ENCODE results near the gene APOBEC2.

The APOBEC2 gene

DNA sequence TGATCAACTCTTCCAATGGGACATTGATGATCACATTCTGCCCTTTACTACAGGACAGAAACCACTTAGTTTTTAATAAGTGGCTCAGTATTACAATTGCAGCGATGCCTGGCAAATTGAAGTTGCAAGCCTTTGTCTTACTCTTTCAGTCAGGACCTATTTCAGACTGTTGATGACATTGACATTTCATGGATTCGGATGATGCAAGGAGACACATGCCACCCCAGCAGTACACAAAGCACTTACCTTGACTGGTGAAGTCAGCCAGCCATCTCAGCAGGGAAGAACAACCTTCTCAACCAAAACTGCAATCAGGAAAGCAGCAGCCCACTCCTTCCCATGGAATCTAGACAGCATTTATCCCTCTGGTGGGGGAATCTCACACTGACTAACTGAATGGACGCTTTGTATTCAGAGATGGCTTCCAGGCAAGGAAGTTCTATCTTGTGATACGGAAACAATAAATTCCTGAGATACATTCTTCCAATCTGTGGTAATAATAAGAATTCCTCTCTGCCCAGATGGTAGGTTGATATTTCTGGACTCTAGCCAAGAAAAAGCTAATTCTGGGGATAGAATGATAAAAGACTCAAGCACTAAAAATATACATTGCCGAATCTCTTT lies 44.6 kb downstream of the APOBEC2 start:
- Mint-ChIP-seq H3K27me3 (no peaks in the 10 kb centered on the region), H3K4me1 (ENCODE audit: low read depth) (peaks cover 3% of the 10 kb centered on the region), H3K4me3 (no peak overlapping the region), H3K27ac (no peak overlapping the region), H3K36me3 (ENCODE audit: low read depth) (peaks cover 86% of the 10 kb centered on the region), H3K9me3 (no peaks in the 10 kb centered on the region)
- intact Hi-C loops (cut with micrococcal nuclease), result no loop called here

DNA sequence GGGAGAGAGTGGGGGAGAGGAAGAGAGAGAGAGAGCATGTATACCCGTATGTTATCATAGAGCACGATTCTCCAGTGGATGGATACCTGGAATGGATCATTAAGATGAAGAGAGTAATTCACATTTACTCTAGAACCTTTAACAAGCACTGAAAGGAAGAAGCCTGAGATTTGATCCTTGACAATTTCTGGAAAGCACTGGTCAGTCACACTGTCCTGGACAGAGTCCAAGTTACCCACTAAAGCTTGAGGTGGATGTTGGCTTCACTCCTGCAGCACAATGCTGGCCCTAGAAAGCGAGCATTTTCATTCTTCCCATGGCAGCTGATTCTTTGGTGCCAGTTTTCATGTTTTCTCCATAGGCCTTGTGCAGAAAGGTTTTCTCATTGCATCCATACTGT lies 45.4 kb downstream of the APOBEC2 start:
- Mint-ChIP-seq H3K4me3 (no peak overlapping the region), H3K27me3 (no peaks in the 10 kb centered on the region), H3K9me3 (no peaks in the 10 kb centered on the region), H3K36me3 (ENCODE audit: low read depth) (peaks cover 79% of the 10 kb centered on the region), H3K27ac (no peak overlapping the region), H3K4me1 (ENCODE audit: low read depth) (peaks cover 3% of the 10 kb centered on the region)
- intact Hi-C loops (cut with micrococcal nuclease), result no loop called here

DNA sequence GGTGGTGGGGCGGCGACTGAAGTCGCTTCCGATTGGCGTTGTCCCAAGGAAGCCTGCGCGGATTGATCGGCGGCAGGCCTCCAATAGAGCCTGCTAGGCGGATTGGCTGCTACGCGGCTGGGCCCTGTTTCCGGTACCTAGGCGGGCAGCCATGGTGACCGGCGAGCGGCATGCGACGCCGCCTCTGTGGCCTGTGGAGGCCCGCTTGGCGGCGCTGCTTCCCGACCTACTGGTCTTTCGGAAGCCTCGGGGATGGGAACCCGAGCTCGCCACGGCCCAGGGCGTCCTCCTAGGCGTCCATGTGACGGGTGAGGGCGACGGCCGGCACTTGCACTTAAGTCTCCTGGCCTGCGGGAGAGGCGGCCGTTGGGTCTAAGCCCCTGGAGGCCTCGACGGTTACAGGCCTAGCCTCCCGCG lies 47.9 kb downstream of the APOBEC2 start:
- peak overlapping the region; percentile 64 for H3K4me3 Mint-ChIP-seq
- H3K4me1 Mint-ChIP-seq (ENCODE audit: low read depth), result peaks cover 3% of the 10 kb centered on the region
- no peaks in the 10 kb centered on the region for H3K27me3 Mint-ChIP-seq
- peaks cover 53% of the 10 kb centered on the region for H3K36me3 Mint-ChIP-seq (ENCODE audit: low read depth)
- intact Hi-C loops (cut with micrococcal nuclease), result no loop called here
- H3K27ac Mint-ChIP-seq, result peak overlapping the region; percentile 44
- no peaks in the 10 kb centered on the region for H3K9me3 Mint-ChIP-seq

DNA sequence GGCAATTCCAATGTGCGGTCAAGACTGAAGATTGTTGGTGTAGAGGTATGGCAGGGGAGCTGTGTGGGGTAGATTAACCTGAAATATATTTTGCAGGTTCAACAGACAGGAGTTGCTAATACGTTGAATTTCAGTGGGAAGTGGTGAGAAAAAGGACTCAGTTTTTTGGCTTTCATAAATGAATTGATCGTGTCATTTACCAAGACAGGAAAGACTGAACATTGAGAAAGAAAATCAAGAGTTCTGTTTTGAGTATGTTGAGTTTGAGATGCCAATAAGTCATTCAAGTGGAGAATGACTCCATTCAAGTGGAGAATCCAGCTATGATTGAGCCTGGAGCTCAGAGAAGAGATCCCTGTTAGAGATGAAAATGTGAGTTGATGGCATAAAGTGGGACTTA lies 50.8 kb downstream of the APOBEC2 start:
- H3K4me1 Mint-ChIP-seq (ENCODE audit: low read depth), result peaks cover 3% of the 10 kb centered on the region
- no peak overlapping the region for H3K27ac Mint-ChIP-seq
- peaks cover 24% of the 10 kb centered on the region for H3K36me3 Mint-ChIP-seq (ENCODE audit: low read depth)
- H3K9me3 Mint-ChIP-seq, result no peaks in the 10 kb centered on the region
- intact Hi-C loops (cut with micrococcal nuclease), result no loop called here
- H3K4me3 Mint-ChIP-seq, result no peak overlapping the region
- H3K27me3 Mint-ChIP-seq, result no peaks in the 10 kb centered on the region

DNA sequence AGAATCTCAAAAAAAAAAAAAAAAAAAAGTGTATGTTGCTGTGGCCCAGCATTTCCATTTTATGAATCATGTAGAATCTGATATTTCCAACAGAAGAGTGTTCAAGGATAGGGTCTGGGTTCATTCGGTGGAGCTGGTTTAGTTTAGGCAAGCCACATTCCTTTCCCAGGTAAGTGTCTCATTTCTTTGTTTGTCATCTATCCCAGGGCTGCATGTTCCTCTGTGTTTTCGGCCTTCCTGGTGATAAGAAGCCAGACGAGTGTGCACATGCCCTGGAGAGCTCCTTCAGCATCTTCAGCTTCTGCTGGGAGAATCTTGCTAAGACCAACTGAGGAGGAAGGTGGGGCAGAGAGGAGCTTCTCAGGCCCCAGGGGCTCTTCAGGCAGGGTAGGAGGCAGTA lies 58.0 kb downstream of the APOBEC2 start:
- Mint-ChIP-seq H3K36me3 (ENCODE audit: low read depth) (no peaks in the 10 kb centered on the region), H3K4me3 (no peak overlapping the region), H3K4me1 (ENCODE audit: low read depth) (no peaks in the 10 kb centered on the region), H3K9me3 (no peaks in the 10 kb centered on the region), H3K27ac (no peak overlapping the region), H3K27me3 (no peaks in the 10 kb centered on the region)
- intact Hi-C loops (cut with micrococcal nuclease), result no loop called here
